Measurements from ENCODE around the gene ADCK2.
"Not testable (repeated sequence)": the region's sequence is repeated elsewhere in the genome, so short reads cannot be mapped to it uniquely, and the experiment has no call there.

ADCK2 gene, protein sequence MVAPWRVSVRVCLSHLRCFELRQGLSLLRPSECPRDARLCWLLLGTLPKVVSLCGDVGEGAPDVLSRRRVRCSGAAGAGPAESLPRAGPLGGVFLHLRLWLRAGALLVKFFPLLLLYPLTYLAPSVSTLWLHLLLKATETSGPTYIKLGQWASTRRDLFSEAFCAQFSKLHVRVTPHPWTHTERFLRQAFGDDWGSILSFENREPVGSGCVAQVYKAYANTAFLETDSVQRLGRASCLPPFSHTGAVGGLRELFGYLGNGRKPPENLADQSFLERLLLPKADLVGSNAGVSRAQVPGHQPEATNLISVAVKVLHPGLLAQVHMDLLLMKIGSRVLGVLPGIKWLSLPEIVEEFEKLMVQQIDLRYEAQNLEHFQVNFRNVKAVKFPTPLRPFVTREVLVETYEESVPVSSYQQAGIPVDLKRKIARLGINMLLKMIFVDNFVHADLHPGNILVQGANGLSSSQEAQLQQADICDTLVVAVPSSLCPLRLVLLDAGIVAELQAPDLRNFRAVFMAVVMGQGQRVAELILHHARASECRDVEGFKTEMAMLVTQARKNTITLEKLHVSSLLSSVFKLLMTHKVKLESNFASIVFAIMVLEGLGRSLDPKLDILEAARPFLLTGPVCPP

DNA sequence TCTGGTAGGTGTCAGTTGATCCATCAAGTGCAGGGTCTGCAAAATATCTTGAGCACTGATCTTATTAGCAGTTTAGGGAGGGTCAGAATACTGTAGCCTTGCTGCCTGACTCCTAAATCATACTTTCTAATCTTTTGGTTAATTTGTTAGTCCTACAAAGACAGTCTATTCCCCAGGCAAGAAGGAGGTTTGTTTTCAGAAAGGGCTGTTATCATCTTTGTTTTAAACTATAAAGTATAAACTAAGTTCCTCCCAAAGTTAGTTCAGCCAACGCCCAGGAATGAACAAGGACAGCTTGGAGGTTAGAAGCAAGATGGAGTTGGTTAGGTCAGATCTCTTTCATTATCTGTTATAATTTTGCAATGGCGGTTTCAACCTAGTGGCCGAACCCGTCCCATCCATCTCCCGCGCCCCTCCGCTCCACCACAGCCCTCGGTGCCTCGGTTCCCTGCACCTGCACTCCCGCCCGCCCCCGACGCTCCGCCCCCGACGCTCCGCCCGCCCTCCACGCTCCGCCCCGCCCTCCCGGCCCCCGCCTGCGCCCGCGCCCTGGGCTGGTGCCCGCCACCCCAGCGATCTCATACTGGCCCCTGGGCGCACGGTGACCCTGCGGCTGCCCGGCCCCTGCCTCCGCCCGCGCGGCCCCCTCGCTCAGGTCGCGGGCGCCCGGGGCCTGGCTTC lies at the start of gene ADCK2:
TSS of gene ADCK2 (plus strand) at position 564 of the 681 bp plus-strand sequence. CDS start 386 bp downstream, outside the sequence.
- no peak for DNase-seq (ENCODE audit: low read depth)

DNA sequence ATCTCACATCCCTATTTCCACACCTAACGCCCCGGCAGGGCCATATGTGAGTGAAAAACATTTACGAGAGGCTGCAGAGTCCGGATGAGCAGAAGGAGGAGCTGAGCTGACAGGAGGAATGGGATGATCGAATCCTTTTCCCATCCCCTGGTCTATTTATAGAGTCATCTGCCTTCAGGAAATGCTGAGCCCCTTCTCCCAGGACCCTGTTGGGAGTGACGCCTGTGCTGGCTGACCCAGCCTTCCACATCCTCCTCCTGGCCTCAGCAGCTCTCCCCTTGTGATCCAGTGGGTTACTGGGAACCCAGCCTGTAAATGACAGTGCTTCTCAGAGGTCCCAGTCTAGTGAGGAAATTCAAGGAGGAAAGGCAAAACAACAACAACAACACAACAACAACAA lies 48.8 kb upstream of the ADCK2 start:
- no peak for DNase-seq (ENCODE audit: low read depth)

DNA sequence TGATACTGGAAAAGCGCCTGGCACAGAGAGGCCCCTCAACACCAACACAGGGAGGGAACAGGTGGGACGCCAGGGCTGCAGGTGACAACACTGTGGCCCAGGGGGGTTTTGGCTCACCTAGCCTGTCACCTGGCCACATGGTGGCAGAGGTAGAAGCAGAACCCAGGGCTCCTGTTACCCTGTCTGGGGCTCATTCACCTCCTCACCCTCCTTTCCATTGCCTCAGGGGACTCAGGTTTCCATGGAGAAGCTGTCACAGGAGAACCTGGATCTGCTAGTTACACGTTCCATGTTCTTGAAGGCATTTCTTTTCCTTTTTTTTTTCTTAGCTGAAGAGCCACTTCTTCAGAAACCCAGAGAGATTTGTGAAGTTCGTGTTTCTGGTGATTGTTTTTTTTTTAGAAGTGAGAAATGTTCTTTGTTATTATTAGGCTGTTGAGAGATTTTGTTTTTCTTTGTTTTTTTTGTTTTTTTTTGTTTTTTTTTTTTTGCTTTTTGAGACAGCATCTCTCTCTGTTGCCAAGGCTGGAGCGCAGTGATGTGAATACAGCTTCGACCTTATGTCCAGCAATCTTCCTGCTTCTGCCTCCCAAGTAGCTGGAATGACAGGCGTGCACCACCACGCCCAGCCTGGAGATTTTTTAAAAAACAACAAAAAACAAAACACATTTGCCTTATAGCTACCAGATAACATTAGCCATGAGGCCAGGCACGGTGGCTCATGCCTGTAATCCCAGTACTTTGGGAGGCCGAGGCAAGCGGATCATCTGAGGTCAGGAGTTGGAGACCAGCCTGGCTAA lies 48.2 kb upstream of the ADCK2 start:
- DNase-seq (ENCODE audit: low read depth) = no peak

DNA sequence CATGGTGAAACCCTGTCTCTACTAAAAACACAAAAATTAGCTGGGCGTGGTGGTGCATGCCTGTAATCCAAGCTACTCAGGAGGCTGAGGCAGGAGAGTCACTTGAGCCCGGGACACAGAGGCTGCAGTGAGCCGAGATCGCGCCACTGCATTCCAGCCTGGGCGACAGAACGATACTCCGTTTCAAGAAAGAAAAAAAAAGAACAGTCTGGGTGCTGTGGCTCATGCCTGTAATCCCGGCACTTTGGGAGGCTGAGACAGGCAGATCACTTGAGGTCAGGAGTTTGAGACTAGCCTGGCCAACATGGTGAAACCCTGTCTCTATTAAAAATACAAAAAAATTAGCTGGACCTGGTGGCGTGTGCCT lies 47.6 kb upstream of the ADCK2 start:
- DNase-seq (ENCODE audit: low read depth) = not testable (repeated sequence)

DNA sequence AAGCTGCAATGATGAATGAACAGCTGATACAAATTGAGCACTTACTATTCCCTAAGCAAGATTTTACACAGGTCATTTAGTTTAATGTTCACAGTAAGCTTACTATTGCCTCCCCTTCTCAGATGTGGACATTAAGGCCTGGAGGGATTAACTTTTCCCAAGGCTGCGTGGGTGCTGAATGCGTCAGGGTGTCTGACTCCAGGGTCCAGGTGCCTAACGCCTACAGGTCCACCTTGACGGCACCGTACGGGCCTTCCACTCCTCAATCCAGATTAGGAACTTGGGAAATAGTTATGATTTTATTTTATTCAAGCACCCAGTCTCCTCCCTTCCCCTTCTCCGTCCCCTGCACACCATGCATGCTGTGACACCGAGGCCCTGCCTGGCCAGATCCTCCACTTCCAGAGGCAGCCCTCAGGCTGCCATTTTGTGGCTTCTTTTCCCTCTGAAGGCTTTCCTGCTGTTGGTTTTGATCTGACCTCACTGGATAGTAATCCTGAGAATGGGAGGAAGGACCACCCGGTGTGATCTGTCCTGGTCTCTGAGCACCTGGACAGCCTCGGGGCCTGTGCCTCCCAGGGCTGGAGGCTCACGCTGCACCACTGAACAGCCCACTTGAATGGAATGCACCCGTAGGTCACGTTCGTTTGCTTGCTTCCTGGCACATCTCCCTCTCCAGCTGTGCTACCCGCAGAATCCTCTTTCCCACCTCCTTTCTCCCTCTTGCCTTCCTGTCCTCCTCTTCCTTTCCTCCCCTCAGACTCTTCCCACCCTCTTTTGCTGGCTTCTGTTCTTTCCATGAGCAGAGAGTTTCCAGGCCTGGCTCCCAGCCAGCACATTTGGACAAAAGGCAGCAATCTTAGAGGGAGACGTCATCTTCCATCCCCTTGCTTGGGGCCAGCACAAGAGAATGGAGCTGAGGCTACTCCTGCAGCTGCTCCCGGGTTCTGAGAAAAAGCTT lies 46.6 kb upstream of the ADCK2 start:
- DNase-seq (ENCODE audit: low read depth) = peak; percentile 74

DNA sequence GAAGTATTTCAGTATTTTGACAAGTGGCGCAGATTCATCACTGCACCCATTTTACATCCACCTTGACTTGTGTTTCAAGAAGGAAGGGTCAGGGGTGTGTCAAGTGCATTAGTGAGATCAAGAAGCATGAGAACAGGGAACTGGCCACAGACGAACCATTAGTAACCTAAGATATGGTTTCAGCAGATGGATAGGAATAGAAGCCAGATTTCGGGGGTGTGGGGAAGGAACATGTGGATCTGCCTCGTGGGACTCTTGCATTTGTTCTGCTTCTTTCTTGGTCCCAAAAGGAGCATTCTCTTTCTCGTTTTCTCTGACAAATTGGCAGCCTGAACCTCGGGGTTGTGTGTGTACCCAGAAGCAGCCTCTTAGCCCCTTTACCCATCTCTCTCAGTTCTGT lies 41.7 kb upstream of the ADCK2 start:
- no peak for DNase-seq (ENCODE audit: low read depth)

DNA sequence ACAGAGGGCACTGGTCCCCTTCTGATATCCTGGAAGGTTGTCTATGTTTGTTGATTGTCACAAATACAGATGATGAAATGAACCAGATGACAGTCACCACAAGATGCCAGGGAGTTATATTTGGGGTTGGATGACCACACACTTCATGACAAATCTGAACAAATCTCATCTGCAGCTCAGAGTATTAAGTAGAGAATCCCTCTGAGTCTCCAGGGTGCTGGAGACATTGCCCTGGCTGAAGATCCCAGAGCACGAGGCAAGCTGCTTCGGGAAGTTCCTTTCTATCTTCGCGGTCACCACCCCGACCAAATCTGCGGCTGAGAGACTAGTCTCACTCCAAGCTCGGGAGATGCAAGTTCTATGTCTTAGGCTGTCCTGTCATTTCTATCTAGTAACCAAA lies 41.1 kb upstream of the ADCK2 start:
- no peak for DNase-seq (ENCODE audit: low read depth)

DNA sequence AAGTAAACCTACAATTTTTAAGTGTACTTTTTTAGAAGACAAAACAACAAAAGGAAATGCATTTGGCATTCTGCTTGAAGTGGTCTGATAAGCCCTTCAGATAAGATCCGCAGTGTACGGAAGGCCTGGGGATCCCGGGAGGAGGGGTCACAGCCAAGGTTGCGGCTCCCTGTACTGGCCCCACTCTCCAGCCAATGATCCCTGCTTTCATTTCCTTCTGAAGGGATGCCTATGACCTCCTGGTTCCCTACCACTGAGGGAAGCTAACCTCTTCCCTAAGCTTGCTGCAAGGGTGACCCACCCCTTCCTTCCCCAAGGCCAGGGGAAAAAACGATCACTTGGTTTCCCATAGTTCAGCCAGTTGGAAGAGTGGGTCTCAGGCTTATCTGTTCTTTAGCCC lies 37.4 kb upstream of the ADCK2 start:
- DNase-seq (ENCODE audit: low read depth) = no peak

DNA sequence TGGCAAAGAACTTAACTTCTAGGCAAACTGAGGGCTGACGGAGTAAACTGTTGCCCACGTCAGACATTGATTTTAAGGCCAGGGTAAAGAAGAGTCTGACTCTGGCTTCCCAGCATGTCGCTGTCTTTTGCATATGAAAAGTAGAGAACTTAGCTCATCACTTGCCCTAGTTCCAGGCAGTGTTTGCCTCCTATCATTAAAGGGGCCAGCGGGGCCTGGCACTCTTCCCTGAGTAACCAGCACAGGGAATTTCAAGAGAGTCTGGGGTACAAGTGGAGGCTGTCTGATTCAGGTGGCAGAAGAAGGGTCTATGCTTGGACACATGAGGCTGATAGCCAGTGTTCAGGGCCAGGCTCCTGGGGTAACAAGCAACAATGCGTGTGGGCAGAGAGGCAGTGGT lies 36.9 kb upstream of the ADCK2 start:
- no peak for DNase-seq (ENCODE audit: low read depth)

DNA sequence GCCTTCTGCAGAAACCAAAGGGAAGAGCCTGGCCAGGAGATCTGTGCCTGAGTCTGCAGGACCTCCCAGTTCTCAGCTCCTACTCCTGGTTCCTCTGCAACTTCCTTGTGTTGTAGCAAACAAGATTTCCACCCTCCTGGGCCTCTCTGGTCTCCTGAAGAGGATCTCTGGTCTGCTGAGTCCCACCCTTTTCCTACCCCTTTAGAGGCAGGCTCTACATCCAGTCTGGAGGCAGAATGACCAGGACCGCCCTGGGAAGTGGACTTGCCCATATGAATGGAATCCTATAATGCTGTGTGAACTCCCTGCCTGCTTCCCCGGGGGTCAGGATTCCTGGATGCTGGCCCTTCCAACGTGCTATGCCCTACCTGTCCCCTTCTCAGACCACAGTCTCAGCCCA lies 35.3 kb upstream of the ADCK2 start:
- no peak for DNase-seq (ENCODE audit: low read depth)

DNA sequence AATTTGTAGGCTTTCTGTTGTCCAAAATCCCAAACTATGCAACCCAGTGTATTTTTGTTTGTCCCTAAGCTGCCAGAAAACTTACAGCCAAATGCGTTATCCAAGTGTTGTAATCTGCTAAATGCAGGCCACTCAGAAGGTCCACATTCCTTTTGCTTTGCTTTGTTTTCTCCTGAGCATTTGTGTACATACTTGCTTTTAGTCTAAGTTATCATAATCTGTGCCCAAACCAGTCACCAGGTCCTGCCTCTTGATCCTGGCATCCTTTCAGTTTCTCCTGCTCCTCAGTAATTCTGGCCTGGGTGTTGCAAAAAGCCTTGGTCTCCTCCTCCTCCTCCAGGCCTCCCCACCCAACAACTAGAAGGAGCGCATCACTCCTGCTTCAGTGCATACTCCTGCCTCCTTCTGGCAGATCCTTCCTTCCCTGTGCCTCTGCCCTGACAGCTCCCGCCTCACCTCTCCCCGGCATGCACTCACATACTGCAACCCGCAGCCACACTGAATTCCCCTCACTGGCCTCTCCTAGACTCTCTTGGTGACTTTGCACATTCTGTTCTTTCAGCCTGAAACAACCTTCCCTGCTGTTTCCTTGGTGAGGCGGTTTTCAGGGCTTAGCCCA lies 34.5 kb upstream of the ADCK2 start:
- no peak for DNase-seq (ENCODE audit: low read depth)

DNA sequence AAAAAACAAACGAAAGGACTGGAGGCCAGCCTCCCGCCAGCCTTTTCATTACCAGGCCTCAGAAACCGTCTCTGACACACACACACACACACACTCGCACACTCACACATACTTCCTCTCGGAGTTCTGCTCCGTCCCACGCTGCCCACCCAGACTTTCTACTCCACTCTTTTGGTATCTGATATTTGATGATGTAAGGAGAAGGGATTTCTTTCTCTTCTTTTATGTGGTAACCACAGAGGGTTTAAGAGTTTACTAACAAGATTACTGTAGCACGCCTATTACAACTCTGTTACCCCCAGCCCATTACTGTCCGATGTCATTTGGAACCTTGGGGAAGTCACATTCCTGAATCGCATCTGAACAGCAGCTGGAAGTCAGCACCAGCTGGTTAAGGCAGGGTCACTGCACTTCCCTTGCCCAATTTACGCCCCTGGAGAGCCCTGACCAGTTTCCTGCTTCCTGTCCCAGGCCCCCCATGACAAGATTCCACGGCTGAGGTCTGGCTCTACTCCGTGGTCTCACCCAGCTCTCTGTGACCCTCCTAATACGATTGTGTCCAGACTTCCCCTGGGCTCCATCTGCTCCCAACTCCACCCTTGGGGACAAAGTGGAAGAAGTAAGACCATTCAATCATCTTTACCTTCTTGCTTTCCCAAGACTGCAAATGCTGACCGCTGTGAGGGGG lies 33.2 kb upstream of the ADCK2 start:
- peak; percentile 60 for DNase-seq (ENCODE audit: low read depth)

DNA sequence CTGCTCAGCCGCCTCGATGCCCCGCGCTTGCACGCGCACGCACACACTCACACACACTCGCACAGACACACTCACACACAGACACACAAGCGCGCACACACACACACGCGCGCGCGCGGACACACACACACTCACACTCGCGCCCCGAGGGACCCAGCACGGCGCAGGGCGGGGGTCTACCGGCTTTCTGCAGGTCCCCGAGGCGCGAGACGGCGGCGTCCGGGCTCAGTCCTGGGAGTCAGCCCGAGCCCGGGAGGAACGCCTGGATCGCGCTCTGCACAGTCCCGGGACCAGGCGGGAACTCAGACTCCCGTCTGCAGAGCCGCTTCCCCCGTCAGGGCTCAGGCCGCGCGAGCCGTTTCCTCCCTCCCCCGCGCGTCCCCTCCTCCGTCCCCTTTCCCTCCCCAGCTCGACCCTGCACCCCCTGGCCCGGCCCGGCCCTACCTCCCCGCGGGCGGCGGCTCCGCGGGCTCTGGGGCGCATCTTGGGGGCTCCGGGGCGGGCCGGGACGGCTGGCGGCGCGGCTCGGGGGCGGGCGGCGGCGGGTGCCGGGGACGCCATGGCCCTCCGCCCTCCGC lies 32.6 kb upstream of the ADCK2 start:
- no peak for DNase-seq (ENCODE audit: low read depth)

DNA sequence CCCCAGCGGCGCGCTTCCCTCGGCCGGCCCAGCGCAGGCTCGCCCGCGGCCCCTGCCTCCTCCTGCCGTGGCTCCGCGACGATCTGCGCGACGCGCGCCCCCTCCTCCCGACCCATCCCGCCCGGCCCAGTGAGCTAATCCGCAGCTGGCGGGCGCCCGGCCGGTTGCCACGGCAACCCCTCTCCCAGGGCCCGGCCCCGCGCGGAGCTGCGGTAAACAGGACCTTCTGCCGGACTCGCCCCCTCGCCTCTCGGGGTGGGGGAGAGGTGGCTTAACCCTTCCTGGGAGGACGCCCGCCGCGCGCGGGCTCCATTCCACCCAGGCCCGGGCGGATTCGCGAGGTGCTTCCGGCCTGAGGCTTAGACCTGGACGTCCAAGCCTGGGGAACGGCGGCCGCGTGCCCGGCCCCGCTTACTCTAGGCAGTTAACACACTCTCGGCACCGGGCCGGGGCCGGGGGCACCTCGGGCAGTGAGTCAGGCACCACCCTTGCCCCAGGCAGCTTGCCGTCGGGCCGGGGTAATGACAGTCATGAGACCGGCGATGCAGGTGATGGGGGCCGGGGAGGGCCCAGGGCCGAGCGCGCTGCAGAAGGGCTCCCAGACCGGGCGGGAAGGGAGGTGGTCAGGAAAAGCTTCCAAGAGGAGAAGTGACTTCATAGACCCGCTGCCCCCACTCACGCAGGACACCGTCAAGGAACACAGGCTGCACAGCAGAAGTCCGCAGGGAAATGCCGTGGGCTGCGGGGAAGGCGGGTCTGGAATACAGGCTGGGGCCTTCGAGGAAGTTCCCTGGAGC lies 31.8 kb upstream of the ADCK2 start, which contains the start of gene DENND2A:
TSS of gene DENND2A (minus strand) at position 87 of the 797 bp plus-strand sequence. CDS start 38,416 bp downstream, outside the sequence.
- DNase-seq (ENCODE audit: low read depth) = no peak

DNA sequence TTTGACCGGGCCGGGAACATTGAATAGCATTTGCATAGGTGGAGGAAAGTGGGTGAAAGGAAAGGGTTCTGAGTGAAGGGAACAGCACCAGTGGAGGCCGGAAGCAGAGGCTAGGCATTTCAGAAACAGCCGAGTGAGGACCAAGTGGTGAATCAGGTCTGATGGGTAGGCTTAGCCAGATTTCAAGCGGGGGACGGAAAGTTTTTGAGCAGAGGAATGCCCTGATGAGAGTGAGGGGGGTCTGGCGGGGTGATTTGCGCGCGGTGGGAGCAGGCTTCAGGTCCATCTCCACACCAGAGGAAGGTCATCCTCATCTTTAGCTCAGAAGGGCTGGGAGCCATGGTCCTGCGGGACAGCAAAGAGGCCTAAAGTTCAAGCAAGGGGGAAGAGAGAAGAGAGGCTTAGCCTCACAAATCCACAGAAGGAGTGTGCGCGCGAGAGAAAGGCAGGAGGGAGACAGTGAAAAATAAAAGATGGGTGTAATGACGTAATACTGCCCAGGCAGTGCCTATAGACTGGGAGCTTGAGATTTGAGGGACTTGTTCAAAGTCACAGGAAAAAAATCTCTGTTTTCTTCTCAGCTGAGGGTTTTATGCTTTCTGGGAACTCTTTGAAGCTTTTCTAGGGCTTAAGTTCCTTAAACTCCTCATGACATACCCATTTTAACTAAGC lies 31.1 kb upstream of the ADCK2 start:
- DNase-seq (ENCODE audit: low read depth) = no peak

DNA sequence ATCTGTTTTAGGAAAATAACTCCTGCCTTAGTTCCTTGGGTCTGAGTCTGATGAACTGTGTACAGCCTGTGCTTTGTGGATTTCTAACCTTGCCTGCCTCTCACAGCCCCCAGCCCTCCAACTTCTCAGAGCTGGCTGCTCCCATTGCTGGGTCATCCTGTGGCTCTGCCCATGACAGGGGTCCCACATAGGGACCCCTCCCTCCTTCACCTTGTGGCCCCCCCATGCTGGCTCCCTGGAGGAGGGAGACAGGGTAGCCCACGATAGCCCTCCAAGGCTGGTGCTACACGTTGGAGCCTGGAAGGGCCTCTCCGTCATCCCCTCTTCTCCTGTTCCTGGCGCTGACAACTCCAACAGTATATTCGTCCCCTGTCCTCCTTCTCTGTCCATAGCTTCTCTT lies 29.3 kb upstream of the ADCK2 start:
- DNase-seq (ENCODE audit: low read depth) = no peak

DNA sequence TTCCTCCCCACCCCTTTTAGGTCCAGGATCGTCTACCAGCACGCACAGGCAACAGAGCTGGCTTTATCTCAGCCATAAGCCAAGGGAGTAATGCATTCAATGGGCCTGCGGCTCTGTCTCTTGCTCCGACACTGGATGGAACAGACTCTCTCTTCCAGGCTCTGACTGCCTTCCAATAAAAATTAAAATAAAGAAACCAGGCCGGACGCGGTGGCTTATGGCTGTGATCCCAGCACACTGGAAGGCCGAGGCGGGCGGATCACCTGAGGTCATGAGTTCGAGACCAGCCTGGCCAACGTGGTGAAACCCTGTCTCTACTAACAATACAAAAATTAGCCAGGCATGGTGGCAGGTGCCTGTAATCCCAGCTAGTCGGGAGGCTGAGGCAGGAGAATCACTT lies 28.0 kb upstream of the ADCK2 start:
- DNase-seq (ENCODE audit: low read depth) = not testable (repeated sequence)

Measured in amniotic epithelial cell (primary cell).